HG03378 (cell line): ENCODE results near the gene A3GALT2.

Experiments used
- ATAC-seq: cut with Tn5 transposase; IDR thresholded peaks from one replicate; pipeline ENCODE4 v1.9.1; 2021; ENCODE audit warnings: mild to moderate bottlenecking, moderate library complexity; ENCODE audit not compliant: unreplicated experiment

Gene A3GALT2

DNA sequence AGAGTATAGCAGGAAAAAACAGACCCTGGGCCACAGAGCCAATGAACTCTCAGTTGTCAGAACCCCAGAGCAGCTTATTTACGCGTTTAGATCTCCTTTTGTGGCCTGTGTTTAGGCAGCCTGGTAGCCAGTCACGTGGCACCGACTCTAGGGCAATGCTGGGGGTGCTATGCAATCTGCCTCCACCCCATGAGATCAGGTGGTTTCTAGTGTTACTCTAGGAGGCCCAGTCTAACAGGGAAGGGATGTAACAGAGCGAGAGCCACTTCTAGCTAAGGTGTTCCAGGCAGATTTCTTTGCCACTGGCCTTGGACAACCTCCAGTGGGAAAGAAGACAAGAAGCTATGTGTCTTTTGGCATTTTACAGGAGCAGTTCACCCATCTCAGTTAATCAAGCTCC, 12.0 kb upstream of the A3GALT2 start:
- no peak for ATAC-seq

DNA sequence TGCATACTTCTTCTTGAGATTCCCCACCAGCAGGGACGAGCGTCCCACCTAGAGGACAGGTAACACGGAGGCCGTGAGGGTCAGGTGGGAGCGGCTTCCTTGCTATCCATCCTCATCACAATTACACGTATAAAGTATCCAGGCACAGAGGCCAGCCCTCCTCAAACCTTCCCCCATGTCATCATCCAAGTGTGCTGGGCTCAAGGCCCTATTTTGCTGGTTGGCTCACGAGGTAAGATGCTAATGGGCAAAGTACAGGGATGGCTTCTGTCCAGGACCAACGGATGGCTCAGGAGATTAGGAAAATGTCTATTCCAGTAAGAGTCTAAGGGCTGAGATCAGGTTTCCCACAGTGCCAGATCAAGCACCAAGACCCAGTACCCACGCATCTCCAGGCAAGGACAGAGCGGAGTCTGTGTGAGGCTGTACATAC, 11.5 kb upstream of the A3GALT2 start:
- no peak for ATAC-seq

DNA sequence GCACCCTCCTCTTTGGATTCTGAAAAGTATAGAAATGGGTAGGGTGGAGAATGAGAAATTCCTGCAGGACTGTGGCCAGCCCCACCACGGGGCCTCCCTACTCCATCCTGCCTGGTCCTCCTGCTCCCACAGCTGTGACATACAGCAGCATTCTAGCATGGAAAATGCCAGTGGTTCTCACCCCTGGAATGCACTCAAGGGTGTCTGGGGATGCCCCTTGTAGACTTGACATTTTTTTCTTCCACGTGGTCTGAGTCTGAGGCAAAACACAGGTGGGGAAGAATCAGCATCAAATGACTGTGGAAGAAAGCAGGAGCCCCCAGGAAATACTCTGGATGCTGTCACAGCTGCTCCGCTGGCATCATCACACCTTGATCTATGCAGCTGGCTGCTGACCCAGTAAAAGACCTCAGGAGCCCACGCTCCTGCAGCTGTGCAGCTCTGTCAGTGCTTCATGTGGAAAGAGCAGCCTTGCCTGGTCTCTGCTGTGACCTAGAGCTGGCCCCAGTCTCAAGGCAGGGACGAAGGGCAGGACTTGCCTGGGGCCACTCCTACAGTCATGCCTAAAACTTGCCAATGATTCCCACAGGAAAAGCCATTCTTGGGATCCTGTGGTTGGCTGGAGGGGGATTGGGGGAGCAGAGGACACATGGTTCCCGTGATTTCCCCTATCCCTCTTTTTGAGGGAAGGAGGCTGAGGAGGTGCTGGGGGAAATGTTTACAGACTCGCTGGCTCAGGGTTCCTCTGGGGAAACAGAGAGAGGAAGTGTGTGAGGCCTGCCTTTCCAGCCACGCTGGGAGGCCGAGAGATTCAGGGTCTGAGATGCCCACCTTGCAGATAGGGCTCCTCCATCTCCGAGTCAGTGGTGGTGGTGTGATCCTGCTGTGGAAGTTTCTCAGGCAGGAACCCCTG, 10.8 kb upstream of the A3GALT2 start:
- no peak for ATAC-seq

DNA sequence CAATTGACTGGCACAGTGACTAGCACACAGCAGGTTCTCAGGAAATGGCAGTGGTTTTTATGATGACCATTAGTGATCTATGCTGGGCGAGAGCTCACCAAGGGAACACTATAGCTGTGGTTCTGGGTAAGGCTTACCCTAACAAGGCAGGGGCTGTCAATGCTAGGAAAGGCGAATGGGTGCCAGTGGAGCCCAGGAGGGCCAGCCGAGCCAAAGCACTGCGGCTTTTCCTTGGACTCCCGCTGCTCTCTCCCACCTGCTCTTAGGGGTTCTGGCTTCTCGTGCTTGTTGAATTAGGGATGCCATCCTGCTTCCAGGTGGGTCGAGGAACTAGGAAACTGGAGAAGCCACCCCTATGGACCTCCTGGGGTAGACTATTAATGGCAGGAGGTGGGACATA, 10.0 kb upstream of the A3GALT2 start:
- no peak for ATAC-seq

DNA sequence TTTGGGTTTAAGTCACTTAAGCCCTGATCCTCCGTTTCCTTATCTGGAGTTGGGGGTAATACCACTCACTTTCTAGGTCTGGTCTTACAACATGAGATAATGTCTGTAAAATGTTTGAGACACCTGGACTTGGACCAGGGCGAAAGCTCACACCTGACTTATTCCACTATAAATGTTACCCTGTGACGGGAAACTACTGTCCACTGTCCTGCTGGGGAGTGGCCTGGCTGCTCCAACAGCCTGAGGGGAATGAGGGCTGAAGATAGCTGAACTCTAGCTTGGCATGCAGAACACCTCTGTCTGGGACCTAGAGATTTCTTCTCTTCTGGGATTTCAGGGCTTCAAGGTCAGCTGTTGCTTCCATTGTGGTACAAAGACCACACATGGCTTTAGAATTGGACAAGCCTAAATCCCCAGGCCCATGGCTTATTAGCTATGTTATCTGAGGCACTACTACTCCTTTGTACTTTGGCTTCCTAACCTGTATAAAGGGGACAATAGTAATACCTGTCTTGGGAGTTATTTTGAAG, 9.5 kb upstream of the A3GALT2 start:
- ATAC-seq = no peak

DNA sequence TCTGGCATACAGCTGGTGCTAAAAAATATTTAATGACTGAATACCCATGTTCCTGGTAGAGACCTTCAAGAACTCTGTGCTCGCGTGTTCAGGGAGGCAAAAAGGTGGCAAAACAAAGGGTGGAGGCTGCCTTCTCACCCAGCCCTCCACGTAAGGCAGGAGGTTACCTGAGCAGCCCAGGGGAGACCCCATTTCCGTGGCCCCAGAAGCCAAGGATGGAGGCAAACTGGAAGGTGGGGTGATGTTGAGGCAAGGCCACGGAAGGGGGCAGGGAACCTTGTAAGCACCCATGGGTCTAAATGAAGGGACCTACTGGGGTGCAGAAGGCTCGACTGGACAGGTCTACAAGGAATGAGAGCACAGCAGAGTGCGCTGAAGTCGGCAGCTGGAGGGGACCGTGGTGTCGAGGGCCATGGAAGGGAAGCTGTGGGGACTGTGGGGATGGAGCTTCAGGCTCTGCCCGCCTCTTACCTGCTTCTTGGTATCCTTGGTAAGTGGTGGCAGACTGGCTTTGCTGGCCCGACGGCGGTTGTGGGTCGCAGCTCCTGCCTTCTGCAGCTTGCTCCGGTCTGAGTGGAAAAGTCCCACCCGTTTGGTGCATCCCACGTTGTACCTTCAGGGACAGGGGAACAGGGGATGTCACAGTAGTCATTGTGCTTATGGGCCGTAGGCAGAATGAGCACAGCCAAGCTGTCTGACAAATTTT, 8.9 kb upstream of the A3GALT2 start:
- ATAC-seq = no peak

DNA sequence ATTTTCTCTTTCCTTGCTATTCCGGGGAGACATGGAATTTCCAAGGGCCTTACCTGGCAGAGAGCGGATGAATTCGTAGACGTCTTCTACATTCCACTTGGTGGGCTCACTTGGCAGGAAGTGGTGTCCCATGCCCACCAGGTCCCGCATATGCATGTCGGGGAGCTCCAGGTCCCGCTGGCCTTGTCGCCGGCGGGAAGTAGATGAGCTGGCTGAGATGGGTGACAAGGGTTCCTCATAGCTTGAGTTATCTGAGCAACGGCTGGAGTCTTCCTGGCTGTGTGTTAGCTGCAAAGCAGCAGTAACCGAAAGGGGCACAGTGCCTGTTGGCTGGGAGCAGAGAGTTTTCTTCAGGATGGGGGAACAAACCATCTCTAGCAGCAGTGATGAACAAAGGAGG, 7.9 kb upstream of the A3GALT2 start:
- ATAC-seq = no peak

DNA sequence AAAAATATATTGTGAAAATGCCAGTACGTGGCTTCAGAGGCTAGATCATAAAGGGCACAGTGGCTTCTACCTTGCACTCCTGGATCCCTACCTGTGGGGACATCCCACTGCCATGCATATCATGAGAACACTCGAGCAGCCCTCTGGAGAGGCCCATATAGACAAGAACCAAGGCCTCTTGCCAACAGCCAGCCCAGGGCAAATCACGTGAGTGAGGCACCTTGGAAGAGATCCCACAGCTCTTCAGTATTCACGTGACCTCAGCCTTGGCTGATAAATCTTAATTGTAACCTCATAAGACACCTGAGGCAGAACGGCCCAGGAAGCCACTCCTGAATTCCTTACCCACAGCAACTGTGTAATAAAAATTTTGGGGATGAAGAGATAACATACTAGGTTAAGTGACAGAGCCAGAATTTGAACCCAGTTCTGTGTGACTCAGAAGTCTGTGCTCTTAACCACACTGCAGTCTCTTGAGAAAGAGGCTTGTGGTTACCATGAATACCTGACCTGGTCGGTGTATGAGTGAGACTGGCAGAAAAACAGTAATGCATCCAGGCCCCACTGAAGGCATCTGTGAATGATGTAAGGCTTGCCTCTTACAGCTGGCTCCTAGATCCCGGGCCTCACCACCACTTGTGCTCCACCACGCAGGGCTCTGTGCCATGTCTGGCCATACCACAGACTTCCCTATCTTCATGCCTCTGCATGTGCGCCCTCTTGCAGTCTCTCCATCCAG, 6.9 kb upstream of the A3GALT2 start:
- ATAC-seq = no peak

DNA sequence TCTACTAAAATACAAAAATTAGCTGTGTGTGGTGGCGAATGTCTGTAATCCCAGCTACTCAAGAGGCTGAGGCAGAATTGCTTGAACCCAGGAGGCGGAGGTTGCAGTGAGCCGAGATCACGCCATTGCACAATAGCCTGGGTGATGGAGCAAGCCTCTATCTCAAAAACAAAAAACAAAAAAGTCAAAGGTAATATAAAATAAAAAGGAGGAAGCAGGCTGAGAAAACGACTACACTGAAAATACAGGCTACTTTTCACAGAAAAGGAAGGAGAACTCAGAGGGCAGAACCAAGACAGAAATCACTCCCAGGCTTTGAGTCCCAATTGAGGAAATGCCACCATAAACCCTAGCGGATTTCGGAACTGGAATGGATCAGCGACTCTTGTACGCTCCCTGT, 5.9 kb upstream of the A3GALT2 start:
- no peak for ATAC-seq

DNA sequence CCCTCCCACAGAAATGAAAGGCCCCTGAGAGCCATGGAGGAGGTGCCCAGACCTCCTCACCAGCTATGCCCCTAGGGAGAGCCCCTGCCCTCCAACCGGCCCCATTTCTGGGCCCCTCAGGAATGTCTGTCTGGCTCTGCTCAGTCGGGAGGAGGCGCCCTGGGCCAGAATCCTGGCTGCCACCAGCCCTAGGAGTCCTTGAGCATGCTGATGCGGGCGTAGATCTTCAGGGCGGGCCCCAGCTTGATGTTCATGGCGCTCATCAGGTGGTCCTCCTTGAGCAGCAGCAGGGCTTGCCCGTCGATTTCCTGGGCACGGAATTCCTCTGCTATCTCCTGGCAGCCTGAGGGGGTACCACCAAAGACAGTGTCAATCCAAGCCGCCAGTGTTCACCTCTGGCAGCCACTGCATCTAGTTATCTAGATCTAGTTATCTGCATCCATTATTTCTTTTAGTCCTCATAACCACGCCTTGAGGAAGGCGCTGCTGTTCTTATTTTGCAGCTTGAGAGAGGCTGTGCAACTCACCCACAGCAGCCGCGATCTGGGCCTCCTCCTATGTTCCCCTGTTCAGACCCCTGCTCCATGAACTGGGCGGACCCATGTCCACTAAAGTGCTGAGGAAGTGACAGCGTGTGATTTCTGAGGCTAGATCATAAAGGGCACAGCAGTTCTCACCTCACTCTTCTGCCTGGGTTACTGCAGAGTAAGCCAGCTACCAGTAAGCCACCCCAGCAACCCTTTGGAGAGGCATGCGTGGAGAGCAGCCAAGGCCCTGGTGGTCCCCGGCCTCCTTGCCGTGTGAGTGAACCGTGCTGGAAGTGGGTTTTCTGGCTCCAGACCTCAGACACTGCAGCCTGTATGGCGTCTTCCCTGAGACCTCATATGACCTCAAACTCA, 4.0 kb upstream of the A3GALT2 start:
- ATAC-seq = no peak

DNA sequence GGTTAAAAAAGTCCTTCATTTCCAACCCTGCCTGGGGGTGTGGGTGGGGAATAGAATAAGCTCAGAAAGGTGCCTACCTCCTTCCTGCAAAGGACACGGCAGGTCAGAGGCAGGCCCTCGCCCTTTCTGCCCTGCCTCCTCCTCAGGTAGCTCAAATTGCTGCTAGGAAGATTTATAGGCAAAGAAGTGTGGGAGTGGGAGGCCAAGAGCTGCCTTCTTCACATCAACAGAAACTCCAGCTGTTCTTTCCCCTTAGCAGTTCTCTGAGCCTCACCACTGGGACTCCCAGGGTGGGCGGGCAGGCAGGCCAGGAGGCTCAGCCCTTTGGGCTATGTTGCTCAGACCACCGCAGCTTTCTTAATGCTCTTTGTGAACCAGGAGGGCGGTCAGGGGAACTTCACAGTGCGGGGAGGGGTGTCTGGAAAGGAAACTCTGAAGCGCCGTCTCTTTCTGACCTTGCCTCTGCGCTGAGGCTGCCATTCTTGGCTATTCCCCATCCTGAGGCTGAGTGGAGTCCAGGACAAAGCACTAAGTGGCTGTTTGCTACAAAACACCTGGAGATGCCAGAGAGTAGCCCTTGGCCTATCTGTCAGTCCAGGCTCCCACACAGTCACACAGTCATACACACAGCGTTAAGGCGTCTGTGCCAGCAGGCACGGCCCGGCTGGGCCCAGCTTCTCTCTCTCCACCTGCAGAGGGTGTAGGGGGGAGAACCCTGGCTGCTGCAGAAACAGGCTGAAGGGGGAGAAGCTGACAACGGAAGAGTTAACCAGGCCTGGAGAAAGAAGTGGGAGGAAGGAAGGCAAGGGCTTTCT, 3.0 kb upstream of the A3GALT2 start:
- no peak for ATAC-seq

DNA sequence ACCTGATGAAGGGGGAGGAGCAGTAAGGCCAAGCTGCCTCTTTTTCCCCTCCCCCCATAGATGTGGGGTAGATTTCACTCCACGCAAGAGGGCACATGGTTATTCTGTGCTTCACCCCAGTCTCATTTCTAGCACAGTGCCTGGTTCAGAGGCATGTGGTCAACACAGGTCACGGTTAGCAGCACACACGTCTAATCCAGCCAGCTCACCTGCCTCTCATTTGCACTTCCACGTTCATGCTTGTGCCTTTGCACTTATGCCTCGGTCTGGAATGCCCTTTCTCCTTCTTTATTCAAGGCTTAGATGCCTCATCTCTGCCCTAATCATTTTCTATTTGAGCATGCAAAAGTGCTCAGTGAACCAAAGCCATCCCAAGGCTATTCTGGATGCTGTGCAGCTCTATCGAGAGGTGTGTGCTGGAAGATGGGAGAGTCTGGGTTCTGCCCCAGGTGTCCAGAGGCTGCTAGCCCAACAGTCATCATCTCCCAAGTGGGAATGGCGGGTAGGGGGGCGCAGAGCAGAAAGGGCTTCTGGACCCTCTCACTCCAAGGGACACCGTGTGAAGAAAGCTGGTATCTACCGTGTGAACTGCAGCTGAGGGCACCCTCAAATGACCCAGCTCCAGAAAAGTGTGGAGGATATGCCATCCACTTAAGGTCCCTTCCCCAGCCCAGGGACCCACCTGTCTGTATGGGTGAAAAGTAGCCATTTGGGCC, 2.1 kb upstream of the A3GALT2 start:
- ATAC-seq = no peak

DNA sequence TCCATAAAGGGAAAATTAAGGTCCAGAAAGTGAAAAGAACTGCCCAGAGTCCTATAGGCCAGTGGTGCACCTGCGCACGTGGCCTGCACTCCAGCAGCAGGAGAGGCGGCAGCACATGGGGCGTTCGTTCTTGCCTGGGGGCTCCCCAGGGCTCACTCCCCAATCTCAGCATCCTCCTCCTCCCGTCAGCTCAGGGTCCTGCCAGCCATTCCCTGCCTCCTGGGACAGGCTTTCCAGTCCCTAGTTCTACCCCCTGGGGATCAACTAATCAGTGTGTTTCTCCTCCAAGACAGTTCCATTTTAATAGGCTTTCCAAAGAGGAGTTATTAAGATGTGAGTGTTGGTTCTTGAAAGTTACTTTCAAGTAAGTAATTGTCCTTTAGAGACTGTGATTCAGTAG, 1.2 kb upstream of the A3GALT2 start:
- no peak for ATAC-seq

DNA sequence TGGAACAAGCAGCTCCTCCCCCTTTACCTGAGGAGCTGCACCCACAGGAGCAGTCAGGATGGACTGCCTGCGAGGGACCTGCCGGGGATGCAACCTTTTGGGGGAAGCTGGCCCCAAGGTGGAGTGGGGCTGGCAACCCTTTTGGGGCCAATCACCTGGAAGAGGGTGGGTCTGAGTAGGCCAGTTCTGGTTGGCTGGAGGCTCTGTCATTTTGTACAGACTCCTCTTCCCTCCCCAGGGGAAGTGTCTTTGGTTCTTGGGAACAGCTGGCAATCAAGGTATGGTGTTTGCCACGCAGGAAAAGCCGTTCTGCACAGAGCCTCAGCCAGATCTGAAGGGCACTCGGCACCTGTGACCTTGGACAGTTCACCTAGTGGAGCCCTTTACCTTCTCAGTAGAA, 280 bp upstream of the A3GALT2 start:
- no peak for ATAC-seq

DNA sequence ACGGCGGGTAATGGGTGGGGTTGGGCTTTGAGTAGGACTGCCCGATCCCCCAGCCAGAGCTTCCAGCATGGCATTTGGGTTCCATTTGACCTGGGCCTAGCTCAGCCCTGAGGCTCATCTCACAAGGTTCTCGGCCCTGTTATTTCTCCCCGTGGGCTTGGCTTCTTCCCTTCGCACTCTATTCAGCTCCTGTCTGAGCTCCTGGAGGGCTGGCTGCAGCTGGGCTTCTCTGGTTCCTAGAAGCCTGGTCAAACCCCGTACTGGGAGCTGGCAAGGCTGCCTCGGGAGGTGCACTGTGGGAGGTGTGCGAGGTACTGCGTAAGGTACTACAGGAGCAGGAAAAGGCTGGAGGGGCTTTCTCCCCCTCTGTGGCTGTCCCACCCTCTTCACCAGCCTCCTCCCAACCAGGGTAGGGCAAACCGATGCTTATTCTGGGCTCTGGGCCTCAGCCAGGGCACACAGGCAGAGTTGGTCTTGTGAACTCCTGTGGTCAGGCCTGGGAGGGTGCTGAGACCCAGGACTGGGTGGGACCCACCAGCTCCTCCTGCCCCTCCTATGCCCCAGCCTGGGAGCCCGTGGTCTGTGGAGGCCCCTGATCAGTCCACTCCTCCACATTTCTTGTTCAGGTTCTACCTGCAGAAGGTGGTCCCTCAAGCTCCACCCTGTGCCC, 814 bp downstream of the A3GALT2 start:
- no peak for ATAC-seq

DNA sequence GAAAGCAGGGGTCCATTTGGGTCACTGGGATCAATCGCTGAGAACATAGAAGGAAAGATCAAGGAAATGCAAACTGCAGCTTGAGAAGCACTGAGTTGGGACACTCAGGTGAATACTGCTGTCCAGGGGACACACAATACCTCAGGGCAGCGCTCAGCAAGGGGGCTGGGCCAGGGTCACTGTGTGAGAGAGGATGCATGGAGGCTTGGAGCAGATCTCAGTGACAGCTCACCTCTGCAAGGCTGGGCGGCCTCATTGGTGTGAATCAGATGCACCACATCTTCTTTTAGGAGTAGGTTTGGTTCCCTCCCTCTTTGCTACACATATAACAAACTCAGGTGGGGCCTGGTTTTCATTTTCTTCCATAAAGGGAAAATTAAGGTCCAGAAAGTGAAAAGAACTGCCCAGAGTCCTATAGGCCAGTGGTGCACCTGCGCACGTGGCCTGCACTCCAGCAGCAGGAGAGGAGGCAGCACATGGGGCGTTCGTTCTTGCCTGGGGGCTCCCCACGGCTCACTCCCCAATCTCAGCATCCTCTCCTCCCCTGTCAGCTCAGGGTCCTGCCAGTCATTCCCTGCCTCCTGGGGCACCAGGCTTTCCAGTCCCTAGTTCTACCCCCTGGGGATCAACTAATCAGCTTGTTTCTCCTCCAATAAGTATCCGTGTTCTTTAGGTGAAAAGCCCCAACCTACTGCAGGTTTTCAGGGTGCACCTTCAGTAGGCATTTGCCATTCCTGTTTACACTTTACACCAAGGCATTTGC, 1.5 kb downstream of the A3GALT2 start:
- no peak for ATAC-seq

DNA sequence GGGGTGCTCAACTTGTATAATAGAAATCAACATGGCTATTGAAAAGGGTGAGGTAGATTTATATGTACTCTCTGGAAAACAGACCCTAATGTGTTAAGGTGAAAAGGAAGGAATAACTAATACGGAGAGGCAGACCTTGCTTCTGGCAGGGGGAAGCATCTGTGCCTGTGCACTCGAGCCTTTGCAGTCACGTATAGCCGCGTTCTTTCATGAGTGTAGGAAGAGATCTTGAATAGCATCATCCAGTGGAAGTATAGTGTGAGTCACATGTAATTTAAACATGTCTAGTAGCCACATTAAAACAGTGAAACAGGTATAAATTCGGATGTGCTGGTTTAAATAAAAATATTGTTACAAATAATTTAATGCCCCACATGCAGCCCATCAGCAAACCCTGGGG, 3.0 kb downstream of the A3GALT2 start:
- no peak for ATAC-seq

DNA sequence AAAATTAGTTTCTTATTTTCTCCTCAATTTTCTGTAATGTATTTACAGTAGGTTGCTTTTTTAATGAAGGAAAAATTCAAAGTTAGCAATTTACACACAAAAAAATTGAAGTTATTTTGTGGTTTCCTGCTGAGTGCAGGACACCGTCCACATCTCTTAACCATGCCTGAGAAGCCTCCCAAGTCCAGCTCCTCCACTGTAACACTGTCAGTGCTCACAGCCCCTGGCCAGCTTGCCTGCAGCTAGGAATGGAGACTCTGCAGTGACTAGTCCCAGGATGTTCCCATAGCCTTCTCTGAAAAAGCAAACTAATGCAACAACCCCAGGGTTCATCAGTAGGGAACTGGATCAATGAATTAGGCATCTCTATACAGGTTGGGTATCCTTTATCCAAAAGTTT, 3.5 kb downstream of the A3GALT2 start:
- no peak for ATAC-seq
